GM12874 (cell line): Measurements from ENCODE around the gene OMP.

Experiments
- CTCF ChIP-seq: IDR thresholded peaks from 2 replicates; pipeline ENCODE4 v1.5.1; 2011; ENCODE audit warnings: low read depth, mild to moderate bottlenecking, control low read depth, low read length, moderate library complexity; ENCODE audit not compliant: insufficient read depth

The OMP gene

GRCh38 chr11:77106759-77107158 is 4.1 kb downstream of the OMP start:
- TF ChIP-seq CTCF: no peak

- no peak for TF ChIP-seq CTCF
Observed at GRCh38 chr11:77107950-77108349, 5.3 kb downstream of the OMP start.

GRCh38 chr11:77108436-77108835 is 5.8 kb downstream of the OMP start:
- no peak for TF ChIP-seq CTCF

- TF ChIP-seq CTCF: no peak
Observed at GRCh38 chr11:77109236-77110019, 6.8 kb downstream of the OMP start.

- TF ChIP-seq CTCF: no peak
Observed at GRCh38 chr11:77110836-77111235, 8.2 kb downstream of the OMP start.

GRCh38 chr11:77111277-77111676 is 8.6 kb downstream of the OMP start:
- TF ChIP-seq CTCF: no peak

- no peak for TF ChIP-seq CTCF
Observed at GRCh38 chr11:77111946-77112345, 9.3 kb downstream of the OMP start.
